HUES6 (cell line): ENCODE data around the gene CLCN1.

Source experiments
- H3K27ac ChIP-seq: 2 replicates; pipeline ENCODE4 v1.7.0; 2013; ENCODE audit warnings: low read depth, mild to moderate bottlenecking, low read length, inconsistent platforms
- H3K27me3 ChIP-seq: 2 replicates; pipeline ENCODE4 v1.6.1; 2013; ENCODE audit warnings: low read length; ENCODE audit not compliant: control insufficient read depth, insufficient read depth
- H3K36me3 ChIP-seq: 2 replicates; pipeline ENCODE4 v1.6.1; 2013; ENCODE audit warnings: low read length; ENCODE audit not compliant: control insufficient read depth, insufficient read depth
- H3K4me1 ChIP-seq: 2 replicates; pipeline ENCODE4 v1.6.1; 2013; ENCODE audit warnings: low read length; ENCODE audit not compliant: control insufficient read depth, insufficient read depth
- H3K4me3 ChIP-seq: 2 replicates; pipeline ENCODE4 v1.5.1; 2013; ENCODE audit warnings: low read depth, low read length
- H3K9ac ChIP-seq: one replicate; pipeline ENCODE4 v1.6.1; 2013; ENCODE audit warnings: mild to moderate bottlenecking, low read length
- H3K9me3 ChIP-seq: 2 replicates; pipeline ENCODE4 v1.6.1; 2013; ENCODE audit warnings: low read depth, low read length; ENCODE audit not compliant: control insufficient read depth, insufficient read depth

The CLCN1 gene

DNA sequence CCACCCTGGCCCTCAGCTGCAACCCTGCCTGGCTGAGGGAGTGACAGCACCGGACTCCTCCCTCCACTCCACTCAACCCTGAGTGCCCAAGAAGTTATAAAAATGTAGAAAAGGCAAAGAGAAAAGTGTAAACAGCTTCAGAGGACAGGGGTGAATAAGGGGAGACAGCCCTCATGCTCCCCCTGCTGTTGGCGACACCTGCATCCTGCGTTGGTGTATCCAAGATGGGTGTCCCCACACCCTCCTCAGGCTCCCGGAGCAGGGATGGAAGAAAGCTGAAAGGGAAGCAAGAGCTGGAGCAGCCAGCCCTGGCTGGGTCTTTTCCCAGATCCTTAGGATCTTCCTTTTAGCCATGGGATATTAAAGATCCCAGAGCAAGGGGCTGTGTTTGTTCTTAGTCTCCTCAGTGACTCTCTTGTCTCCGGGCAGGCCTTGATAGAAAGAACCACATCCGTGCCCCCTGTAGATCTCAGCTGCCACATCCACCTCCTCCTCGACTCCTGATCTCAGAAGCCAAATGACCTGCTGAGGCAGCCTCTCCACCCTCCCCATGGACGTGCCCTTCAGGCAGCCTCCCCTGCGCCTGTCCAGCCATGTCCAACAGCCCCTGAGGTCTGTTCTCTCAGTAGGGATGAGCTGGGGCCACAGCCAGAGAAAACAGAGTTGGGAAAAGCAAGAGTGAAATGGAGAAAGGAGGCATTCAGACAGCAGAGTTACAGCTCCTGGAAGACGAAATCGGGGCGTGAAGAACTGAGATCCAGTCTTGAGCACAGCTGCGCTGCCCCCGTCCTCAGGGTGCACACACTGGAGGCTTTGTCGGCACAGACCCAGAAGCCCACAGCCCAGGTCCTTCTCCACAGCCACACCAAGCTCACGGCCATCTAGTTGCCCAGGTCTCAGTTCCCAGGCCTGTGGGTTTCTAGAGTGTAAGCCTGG, 39.8 kb downstream of the CLCN1 start:
- Histone ChIP-seq H3K4me1 (peaks cover 10% of the 10 kb centered on the region), H3K4me3 (no peak overlapping the region), H3K27me3 (peaks cover 13% of the 10 kb centered on the region; the same call in 1 of the 2 replicates), H3K27ac (no peak overlapping the region), H3K9ac (no peak overlapping the region), H3K36me3 (peaks cover 27% of the 10 kb centered on the region; the same call in 1 of the 2 replicates), H3K9me3 (no peaks in the 10 kb centered on the region)

DNA sequence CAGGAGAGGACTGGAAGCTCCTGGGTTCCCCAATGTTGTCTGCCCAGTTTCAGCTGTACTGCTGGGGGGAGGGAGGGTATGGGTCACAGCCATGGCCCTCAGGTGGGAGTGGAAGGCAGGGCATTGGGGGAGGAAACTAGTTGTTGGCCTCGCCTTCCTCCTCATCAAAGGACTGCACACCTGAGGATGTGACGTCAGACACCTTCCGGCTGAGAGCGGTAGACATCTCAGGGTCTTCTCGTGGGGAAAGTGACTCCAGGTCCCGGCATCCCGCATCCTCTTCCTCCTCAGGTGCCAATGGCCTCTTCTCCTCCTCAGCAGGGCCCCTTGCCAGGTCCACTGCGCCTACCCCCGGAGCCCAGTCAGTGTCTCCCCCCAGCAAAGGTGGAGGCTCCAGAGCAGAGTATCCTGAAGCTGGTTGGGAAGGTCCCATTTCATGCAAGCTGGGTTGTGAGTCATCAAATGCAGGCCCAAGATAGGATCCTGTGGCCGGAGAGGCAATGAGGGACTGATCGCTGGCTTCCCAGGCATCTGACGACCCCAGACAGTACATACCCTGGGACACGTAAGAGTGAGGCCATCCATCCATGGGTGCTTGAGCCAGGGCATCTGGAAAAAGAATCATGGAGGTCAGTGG, 40.6 kb downstream of the CLCN1 start:
- no peak overlapping the region for H3K4me3 ChIP-seq
- H3K27ac ChIP-seq, result no peak overlapping the region
- H3K9ac ChIP-seq, result no peak overlapping the region
- H3K36me3 ChIP-seq, result peaks cover 27% of the 10 kb centered on the region; the same call in 1 of the 2 replicates
- peaks cover 21% of the 10 kb centered on the region; the same call in 1 of the 2 replicates for H3K27me3 ChIP-seq
- H3K9me3 ChIP-seq, result no peaks in the 10 kb centered on the region
- H3K4me1 ChIP-seq, result peaks cover 14% of the 10 kb centered on the region

DNA sequence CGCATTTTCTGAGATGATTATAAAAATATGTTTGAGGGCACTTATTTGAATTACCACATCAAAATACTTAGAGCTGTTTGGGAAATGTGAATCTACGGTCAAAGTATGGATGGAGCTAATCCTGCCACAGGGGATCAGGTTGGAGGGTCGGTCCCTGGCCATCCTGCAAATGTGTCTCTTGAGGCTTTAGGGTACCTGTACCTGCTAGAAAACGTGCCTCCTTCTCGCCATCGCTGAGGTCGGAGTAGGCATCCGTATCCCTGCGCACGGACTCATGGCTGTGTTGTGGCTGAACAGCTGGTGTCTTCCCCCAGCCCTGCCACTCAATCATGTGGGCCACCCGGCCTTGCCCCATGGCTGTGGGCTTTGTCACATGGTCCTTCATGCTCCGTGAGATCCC, 42.7 kb downstream of the CLCN1 start:
- Histone ChIP-seq H3K9ac (no peak overlapping the region), H3K4me1 (peaks cover 17% of the 10 kb centered on the region), H3K9me3 (no peaks in the 10 kb centered on the region), H3K27ac (no peak overlapping the region), H3K4me3 (no peak overlapping the region), H3K36me3 (peaks cover 27% of the 10 kb centered on the region; the same call in 1 of the 2 replicates), H3K27me3 (peaks cover 34% of the 10 kb centered on the region)

DNA sequence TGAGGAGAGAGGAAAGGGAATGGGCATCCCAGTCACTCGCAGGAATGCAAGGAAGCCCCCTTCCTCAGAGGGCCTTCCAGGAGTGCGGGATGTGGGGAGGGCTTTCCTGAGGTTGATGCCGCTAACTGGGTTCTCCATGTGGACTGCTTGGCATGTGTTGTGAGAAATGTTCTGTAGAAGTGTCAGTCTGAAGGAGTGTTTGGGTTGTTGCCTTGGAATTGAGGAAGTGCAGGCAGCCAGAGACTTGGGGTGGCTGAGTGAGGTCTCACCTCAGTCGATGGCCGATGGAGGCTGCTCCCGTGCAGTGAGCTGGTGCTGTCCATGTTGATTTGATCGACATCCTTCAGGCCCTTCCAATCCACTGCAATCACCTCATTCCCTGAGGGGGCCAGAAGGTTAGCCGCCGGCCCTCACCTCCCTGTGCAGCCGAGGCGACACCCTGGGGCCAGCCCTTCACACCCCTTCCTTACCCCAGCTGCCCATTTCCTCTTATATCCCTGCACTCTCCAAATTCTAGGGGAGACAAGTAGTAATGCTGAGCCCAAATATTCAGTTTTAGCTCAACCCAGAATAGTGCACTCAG, 44.0 kb downstream of the CLCN1 start:
- Histone ChIP-seq H3K27ac (no peak overlapping the region), H3K27me3 (peaks cover 46% of the 10 kb centered on the region), H3K4me3 (no peak overlapping the region), H3K9me3 (no peaks in the 10 kb centered on the region), H3K36me3 (peaks cover 27% of the 10 kb centered on the region; the same call in 1 of the 2 replicates), H3K9ac (no peak overlapping the region), H3K4me1 (peaks cover 17% of the 10 kb centered on the region)

DNA sequence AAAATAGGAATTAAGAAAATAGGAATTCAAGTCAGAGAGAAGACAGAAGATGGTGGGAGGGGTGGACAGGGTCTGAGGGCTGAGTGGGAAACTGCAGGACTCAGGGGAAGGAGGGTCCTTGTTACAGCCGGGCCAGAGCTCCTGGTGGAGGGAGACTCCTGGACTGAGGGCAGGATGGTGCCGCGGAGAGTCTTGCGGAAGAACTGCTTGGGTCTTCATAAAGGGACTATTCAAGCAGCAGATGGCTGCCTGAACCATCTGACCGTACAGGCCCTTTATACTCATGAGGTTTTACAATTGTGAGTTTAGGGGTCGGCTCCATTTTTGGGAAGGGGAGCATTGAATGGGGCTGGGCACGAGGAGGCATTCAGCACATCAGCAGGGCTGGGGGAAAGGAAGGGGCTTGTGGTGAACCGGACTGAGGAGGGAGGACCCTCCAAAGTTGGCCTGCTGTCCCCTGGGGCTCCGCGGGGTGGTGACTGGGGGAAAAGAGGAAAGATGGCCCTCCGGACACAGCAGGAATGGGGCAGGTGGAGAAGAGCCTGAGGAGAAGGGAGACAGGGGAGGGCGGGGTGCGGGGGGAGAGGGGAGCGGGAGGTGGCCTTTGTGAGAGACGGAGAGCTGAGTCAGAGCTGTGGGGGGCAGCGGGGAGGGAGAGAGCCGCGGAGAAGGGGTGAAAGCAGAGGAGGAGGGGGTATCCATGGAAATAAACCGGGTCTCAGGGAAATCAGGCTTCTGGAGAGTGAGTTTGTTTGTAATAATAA, 45.1 kb downstream of the CLCN1 start:
- peaks cover 54% of the 10 kb centered on the region for H3K27me3 ChIP-seq
- H3K9me3 ChIP-seq, result no peaks in the 10 kb centered on the region
- H3K4me3 ChIP-seq, result peak overlapping the region; percentile 98
- H3K36me3 ChIP-seq, result peaks cover 22% of the 10 kb centered on the region; the same call in 1 of the 2 replicates
- peaks cover 17% of the 10 kb centered on the region for H3K4me1 ChIP-seq
- H3K27ac ChIP-seq, result no peak overlapping the region
- no peak overlapping the region for H3K9ac ChIP-seq

DNA sequence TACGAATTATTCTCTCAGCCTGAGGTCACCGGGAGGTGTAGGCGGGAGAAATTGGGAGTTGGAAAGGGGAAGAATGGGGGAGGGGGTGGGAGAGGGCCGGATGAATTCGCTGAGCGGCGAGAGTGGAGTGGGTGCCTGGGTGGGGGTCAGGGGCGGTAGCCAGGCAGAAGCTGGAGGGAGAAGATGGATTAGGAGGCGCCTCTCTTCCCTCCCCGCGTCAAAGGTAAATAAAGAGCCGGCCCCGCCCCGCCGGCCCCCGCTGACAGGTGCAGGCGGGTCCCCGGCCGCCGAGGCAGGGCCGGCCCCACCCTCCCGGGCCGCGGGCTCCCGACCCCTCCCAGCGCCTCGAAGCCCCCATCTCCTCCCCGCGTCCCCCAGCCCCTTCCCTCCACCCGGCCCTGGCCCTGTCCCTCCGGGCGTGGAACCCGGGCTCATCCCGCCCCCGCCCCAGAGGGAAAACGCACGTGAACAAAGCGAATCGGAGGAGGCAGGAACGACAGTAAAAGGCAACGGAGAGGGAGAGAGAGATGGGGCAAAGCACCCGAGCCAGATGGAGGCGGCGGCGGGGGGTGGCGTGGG, 45.7 kb downstream of the CLCN1 start:
- H3K4me1 ChIP-seq, result peaks cover 17% of the 10 kb centered on the region
- no peak overlapping the region for H3K9ac ChIP-seq
- no peaks in the 10 kb centered on the region for H3K9me3 ChIP-seq
- peak overlapping the region; percentile 98 for H3K4me3 ChIP-seq
- H3K36me3 ChIP-seq, result peaks cover 15% of the 10 kb centered on the region; the same call in 1 of the 2 replicates
- H3K27ac ChIP-seq, result no peak overlapping the region
- peaks cover 54% of the 10 kb centered on the region for H3K27me3 ChIP-seq

DNA sequence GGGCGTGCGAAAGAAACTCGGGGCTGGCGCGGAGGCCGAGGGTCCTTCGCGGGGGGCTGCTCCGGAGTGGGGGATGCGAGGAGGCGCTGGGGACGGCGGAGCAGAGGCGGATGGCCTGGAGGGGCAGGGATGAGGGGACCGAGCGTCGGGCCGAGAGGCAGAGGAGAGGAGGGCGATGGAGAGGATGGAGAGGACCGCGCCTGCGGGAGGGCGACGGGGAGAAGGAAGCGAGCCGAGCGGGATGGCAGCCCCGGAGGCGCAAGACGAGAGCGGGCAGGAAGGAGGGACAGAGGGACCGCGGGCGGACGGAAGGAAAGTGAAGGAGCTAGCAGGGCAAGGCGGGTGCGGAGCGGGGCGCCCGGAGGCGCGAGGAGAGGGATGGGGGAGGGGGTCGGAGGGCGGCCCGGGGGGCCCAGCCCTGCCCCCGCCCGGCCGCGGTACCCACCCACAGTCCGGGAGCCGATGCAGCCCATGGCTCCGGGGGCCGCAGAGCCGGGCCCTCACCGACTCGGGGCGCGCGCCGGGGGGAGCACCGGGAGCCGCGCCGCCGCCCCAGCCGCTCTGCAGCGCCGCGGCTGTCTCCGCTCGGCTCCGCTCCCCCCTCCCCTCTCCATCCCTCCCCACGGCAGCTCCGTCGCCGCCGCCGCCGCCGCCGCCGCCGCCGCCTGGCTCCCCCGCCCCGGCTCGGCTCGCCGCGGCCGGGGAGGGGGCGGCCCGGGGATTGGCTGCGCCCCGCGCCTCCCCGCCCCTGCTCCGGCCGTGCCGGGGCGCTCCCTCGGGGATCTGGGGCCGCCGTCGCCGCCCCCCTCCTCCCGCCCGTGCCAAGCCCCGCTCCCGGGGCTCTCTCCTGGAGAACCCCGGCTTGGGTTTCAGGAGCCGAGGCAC, 46.5 kb downstream of the CLCN1 start, which contains the start of gene FAM131B:
TSS of gene FAM131B (minus strand) at position 583 of the 885 bp plus-strand sequence. CDS start at position 473, 110 bp downstream.
- H3K4me1 ChIP-seq, result peaks cover 17% of the 10 kb centered on the region
- peaks cover 54% of the 10 kb centered on the region for H3K27me3 ChIP-seq
- peak within 1 kb of the TSS; percentile 58 for H3K9ac ChIP-seq
- no peak within 1 kb of the TSS for H3K27ac ChIP-seq
- peaks cover 9% of the 10 kb centered on the region; the same call in 1 of the 2 replicates for H3K36me3 ChIP-seq
- peak within 1 kb of the TSS; percentile 98 for H3K4me3 ChIP-seq
- no peaks in the 10 kb centered on the region for H3K9me3 ChIP-seq

DNA sequence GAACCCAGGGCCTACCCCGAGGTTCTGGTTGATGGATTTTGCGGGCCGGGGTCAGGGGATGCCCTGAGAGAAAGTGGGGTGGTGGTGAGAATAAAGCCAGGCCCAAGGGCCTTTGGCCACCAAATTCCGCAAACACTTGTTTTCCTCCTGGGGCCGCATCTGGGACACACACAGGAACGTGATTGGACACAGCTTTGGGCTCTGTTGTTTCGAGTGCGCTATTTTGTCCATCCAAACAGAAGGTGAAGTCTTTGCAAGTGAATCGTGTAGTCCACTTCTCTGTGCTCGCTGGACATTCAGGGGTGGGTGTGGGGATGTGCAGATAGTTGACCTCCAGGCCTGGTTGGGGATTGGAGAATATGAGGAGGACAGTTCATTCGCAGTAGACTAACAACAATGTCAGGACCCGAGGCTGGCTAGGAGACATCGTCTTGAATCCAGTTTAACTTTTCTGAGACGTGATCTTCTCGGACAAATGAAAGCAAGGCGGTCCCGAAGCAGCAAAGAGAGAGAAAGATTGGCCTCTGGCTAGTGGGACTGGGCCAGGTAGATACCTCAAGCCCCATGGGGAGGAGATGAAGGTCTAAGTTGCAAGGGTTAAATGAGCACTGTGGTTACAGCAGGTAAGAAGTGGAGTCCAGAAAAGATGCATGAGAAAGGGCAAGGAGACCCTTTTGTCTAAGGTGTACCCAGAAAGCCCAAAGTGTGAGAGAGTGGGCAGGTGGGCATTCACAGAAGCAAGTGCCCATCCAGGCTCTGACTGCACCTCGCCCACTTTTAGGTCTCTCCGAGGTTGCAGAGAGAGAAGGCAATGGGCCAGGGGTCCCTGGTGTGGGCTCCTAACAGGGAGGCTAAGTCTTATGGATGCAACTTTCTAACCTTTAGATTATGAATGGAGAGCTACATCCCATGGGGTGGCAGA, 47.4 kb downstream of the CLCN1 start:
- H3K4me1 ChIP-seq, result peaks cover 19% of the 10 kb centered on the region
- no peak overlapping the region for H3K27ac ChIP-seq
- H3K9me3 ChIP-seq, result no peaks in the 10 kb centered on the region
- peak overlapping the region; percentile 64 for H3K4me3 ChIP-seq
- H3K27me3 ChIP-seq, result peaks cover 54% of the 10 kb centered on the region
- peaks cover 9% of the 10 kb centered on the region; the same call in 1 of the 2 replicates for H3K36me3 ChIP-seq
- H3K9ac ChIP-seq, result no peak overlapping the region

DNA sequence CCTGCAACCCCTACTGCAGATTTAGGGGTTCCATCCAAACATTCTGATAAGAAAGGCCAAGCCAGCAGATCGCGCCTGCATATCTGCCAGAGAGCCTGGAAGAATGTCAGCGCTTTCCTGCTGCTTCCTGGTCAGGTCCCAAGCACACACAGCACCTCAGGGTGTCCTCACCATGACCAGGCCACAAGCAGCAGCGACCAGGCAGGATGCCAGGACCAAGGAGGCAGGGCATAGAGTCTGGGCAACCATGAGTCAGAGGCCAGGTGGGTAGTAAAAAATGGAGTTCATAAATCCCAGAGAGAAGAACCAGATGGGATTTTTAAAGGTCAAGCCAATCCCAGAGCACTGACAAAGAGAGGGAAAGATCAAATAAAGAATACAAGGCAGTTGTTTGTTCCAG, 52.1 kb downstream of the CLCN1 start:
- Histone ChIP-seq H3K9ac (no peak overlapping the region), H3K27ac (no peak overlapping the region), H3K36me3 (no peaks in the 10 kb centered on the region), H3K4me3 (no peak overlapping the region), H3K27me3 (peaks cover 26% of the 10 kb centered on the region), H3K4me1 (peaks cover 39% of the 10 kb centered on the region), H3K9me3 (no peaks in the 10 kb centered on the region)
